IPS-18c (cell line): ENCODE data around the gene LIN7C.
"Not testable (repeated sequence)": the region's sequence is repeated elsewhere in the genome, so short reads cannot be mapped to it uniquely, and the experiment has no call there.

Source experiments
- H3K4me3 ChIP-seq: 2 replicates; pipeline ENCODE4 v1.7.0; 2013; ENCODE audit warnings: low read depth, mild to moderate bottlenecking, low read length, moderate library complexity; ENCODE audit not compliant: insufficient read depth
- H3K9me3 ChIP-seq: one replicate; pipeline ENCODE4 v1.6.1; 2013; ENCODE audit warnings: mild to moderate bottlenecking, low read length, moderate library complexity; ENCODE audit not compliant: control insufficient read depth, insufficient read depth

Gene LIN7C

DNA sequence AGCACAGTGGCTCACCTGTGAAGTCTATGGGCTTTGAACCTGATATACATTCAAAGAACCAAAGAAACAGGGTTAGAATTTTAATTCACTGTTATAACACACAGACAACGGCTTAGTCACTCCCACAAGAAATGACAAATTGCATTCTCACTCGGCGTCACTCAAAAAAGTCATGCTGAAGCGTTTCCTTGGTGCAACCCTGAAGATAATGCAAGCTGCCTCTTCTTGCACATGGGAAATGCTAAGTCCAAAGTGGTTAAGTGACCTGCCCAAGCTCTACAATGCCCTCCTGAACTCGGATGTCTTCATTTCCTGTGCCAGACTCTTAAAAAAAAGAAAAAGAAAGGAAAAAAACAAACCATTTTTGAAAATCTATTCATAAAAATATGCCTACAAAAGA lies 44.0 kb downstream of the LIN7C start:
- H3K9me3 ChIP-seq: no peaks in the 10 kb centered on the region
- H3K4me3 ChIP-seq: no peak overlapping the region

- Histone ChIP-seq H3K4me3 (no peak overlapping the region), H3K9me3 (no peaks in the 10 kb centered on the region)
Observed at GRCh38 chr11:27460158-27460978, 46.2 kb downstream of the LIN7C start.

- H3K4me3 ChIP-seq: no peak overlapping the region
- no peaks in the 10 kb centered on the region for H3K9me3 ChIP-seq
Observed at GRCh38 chr11:27459191-27459590, 47.4 kb downstream of the LIN7C start.

DNA sequence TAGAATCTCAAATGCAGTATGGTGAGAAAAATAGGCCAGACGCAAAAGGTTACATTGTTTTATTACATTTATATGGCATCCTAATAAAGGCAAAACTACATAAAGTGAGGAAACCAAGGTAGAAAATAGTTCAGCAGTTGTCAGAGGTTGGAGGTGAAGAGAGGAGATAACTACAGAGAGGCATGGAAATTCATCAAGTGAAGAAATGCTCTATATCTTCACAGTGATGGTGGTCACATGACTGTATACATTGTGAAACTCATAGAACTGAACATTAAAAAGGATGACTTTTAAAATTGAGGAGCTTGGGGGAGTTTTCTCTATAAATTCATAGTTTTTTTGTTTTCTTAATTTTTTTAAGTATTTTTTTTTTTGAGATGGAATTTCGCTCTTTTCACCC lies 48.4 kb downstream of the LIN7C start:
- Histone ChIP-seq H3K9me3 (no peaks in the 10 kb centered on the region), H3K4me3 (no peak overlapping the region)

GRCh38 chr11:27456795-27457329 lies 49.7 kb downstream of the LIN7C start:
- H3K9me3 ChIP-seq: no peaks in the 10 kb centered on the region
- no peak overlapping the region for H3K4me3 ChIP-seq

DNA sequence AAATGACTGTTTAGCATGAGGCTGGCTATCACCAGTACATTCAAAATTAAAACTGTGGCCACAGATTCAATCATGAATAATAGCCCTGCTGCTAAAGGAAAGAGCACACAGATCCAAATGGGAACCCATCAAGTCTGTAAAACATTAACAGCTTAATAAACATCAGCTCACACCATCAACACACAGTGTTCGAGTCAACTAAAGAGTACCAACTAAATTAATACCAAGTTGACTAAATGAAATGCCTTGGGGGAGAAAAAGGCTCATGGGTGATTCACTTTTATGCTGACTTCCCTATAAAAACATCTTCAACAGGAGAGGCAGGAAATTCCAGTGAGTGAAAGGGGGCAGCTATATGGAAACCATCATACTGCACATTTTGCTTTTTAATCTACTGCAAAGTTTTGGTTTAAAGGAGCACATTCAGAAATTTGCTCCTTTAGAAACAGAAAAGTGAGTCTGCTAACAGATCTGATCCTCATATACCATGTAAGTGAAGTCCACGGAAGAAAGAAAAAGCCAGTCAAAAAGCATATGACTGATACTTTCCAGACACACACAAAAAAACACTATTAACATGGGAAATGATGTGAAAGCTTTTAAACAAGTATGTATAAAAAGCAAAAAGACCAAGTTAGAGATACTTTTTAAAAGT lies 50.3 kb downstream of the LIN7C start:
- no peak overlapping the region for H3K4me3 ChIP-seq

GRCh38 chr11:27455667-27456066 lies 50.9 kb downstream of the LIN7C start:
- no peaks in the 10 kb centered on the region for H3K9me3 ChIP-seq
- no peak overlapping the region for H3K4me3 ChIP-seq

More for the DNA sequence above, 50.3 kb downstream of the LIN7C start:
- H3K9me3 ChIP-seq: no peaks in the 10 kb centered on the region

DNA sequence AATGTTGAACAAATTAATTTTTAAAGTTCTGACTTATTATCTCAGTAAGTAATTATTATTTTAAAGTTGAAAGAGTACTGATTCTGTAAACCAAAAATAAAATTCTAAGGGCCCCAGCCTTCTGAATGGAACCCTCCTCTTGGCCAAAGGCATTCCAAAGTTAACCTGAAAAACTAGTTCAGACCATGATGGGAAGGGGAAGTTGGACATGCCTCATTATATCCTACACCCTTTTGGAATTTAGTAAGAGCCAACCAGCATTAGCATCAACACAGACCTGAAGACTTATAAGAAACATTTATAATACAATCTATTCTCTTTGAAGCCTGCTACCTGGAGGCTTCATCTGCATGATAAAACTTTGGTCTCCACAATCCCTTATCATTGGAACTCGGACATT lies 52.9 kb downstream of the LIN7C start:
- Histone ChIP-seq H3K9me3 (no peaks in the 10 kb centered on the region), H3K4me3 (no peak overlapping the region)

DNA sequence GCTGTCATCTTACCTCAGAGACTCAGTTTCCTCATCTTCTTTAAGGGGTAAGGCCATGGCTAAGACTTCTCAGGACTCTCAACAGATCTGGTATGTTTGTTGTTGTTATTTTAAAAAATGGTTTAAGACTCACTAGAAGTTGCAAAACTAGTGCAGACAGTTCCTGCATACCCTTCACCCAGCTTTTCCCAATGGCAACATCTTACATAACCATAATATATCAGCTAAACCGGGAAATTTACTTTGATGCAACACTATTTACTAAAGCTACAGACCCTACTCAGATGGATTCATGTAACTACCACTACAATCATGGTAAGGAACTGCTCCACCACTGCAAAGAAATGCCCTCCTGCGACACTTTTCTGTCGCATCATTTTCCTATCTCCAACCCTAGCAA lies 54.4 kb downstream of the LIN7C start:
- Histone ChIP-seq H3K4me3 (no peak overlapping the region), H3K9me3 (no peaks in the 10 kb centered on the region)

DNA sequence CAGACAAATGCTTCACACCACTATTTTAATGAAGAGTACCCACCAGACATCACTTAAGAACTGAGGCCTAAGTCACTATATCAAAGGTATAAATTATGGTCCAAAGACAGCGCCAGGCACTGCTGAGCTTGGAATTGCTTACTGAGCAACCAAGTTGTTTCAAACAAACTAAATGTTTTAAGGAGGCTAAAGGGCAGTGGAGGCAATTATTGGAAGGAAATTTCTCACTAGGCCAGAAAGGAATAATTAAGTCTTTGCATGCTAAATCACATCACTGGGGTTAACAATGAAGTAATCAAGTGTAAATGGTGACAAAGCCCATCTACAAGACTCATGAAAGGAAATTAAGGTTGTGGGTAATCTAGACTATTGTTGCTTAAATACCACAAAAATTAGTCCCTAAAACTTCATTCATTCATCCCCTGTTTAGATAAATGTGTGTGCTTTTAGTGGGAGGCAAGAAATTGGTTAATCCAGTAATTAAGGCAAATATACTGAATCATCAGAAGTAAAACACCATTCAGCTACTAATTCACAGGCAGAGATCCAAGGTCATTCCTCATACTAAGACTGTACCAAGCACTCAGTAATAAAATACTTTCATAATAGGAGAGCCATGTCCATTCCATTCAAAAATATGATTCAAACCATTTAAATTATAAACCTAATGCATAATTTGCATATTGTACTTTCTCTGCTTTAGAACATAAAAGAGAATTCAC lies 55.2 kb downstream of the LIN7C start:
- Histone ChIP-seq H3K4me3 (no peak overlapping the region), H3K9me3 (no peaks in the 10 kb centered on the region)

- not testable (repeated sequence) for H3K4me3 ChIP-seq, H3K9me3 ChIP-seq
Observed at GRCh38 chr11:27448184-27448540, 58.4 kb downstream of the LIN7C start.

DNA sequence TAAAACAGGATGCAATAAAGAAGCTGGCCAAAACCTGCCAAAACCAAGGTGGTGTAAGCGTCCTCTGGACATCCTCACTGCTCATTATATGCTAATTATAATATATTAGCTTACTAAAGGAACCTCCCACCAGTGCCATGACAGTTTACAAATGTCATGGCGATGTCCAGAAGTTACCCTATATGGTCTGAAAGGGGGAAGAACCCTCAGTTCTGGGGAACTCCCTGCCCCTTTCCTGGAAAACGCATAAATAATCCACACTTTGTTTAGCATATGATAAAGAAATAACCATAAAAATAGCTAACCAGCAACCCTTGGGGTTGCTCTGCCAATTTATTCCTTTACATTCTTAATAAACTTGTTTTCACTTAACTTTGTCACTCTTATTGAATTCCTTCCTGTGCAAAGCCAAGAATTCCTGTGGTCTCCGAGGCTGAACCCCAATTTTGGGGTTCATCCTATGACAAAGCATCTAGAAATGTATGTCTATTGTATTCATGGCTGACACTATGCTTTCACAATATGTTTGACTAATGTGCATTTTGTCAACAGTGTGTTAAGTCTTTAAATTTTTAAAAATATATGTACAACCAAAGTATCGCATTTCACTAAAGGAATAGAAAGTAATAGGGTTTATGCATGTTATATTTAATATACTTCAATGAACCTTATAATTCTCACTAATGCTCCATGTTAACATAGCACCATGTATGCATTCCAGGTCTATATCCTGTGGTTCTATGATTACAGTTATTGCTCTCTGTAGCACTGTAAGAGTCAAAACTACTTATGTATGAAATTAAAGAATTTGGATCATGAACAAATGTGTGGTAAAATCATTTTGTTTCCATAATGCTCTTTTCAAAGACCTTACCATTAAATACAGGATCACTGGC lies 59.0 kb downstream of the LIN7C start:
- Histone ChIP-seq H3K9me3 (no peaks in the 10 kb centered on the region), H3K4me3 (no peak overlapping the region)

GRCh38 chr11:27445625-27446024 lies 60.9 kb downstream of the LIN7C start:
- no peak overlapping the region for H3K4me3 ChIP-seq
- no peaks in the 10 kb centered on the region for H3K9me3 ChIP-seq

DNA sequence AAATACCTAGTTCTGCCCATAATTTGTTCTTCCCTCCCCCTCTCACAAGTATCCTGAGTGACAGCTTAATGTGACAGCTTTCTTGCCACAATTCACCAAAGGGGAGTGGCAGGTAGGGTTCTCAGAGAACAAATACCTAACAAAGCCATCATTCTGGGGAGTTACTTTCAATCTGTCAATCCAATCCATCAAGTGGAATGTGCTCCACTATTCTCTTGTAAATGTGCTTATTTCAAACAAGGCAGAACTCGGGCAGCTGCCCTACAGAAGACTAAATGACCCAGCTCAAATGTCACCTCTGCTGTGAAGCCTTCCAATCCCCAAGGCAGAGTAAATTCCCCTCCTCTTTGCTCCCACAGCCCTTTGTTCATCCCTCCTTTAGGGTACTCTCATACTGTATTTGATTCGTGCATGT lies 61.8 kb downstream of the LIN7C start:
- H3K4me3 ChIP-seq: no peak overlapping the region

More for the DNA sequence above, 61.8 kb downstream of the LIN7C start:
- H3K9me3 ChIP-seq: no peaks in the 10 kb centered on the region
